HFFc6 (cell line): ENCODE data around the gene MDFIC. TPM values are rescaled to one million over a fixed set of nuclear protein-coding genes. Genes with fewer than 3 reads are reported as not detected.
A peak's percentile ranks its signal among the peaks of the same experiment; 100 is the strongest.

ENCODE experiments used
- DNase-seq: peaks from one replicate; pipeline ENCODE4 v3.0.0-alpha.2; 2018
- H3K27ac Mint-ChIP-seq: 2 replicates; pipeline ENCODE4 v1.8.0; 2020; ENCODE audit warnings: mild to moderate bottlenecking, mixed read lengths
- H3K27me3 Mint-ChIP-seq: 2 replicates; pipeline ENCODE4 v1.8.0; 2021; ENCODE audit warnings: mild to moderate bottlenecking, moderate library complexity, mixed read lengths; ENCODE audit not compliant: insufficient read depth
- H3K36me3 Mint-ChIP-seq: 2 replicates; pipeline ENCODE4 v1.8.0; 2021; ENCODE audit warnings: low read depth, mixed read lengths
- H3K4me1 Mint-ChIP-seq: 2 replicates; pipeline ENCODE4 v1.8.0; 2020; ENCODE audit warnings: low read depth, mixed read lengths
- H3K4me3 Mint-ChIP-seq: 2 replicates; pipeline ENCODE4 v1.8.0; 2020; ENCODE audit warnings: mild to moderate bottlenecking, moderate library complexity, mixed read lengths
- H3K9me3 Mint-ChIP-seq: 2 replicates; pipeline ENCODE4 v1.8.0; 2020; ENCODE audit warnings: mild to moderate bottlenecking, mixed read lengths
- total RNA-seq, 6 experiments: library from RNA; stranded (reverse); fragmentation: NEBNext Ultra II Directional; extraction: Animal tissue kit (Norgen Biotek cat#: 25700); gene quantifications; 2 replicates in 1 of 6; 3 replicates in 5 of 6; pipeline ENCODE4 v1.2.3, GENCODE V29; 2021
- TF ChIP-seq, protein P1 (sequence below): fragments of 200-600 bp; sonication (generic); IDR thresholded peaks from 2 replicates; pipeline ENCODE4 v1.5.0; 2021; ENCODE audit warnings: antibody characterized with exemption, mild to moderate bottlenecking

MDFIC gene
- total RNA-seq, 6 experiments from 2014 or later: 33.3 to 57.9 (median 45.5) TPM

DNA sequence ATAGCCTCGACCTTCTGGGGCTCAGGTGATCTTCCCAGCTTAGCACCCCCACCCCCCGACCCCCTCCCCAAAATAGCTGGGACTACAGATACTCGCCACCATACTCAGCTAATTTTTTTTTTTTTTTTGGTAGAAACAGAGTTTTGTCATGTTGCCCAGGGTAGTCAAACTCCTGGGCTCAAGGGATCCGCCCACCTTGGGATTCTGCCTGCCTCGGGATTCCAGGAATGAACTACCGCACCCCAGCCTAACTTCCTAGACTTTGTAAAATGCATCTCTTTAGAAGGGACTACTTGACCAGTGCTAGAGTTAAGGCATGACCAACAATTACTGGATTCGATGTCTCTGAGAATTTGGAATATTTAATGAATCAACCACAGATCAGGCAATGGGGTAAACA, 85.9 kb downstream of the MDFIC start:
- H3K4me1 Mint-ChIP-seq: peaks cover 58% of the 10 kb centered on the region
- H3K9me3 Mint-ChIP-seq: no peaks in the 10 kb centered on the region
- peak overlapping the region; percentile 52; the same call in 1 of the 2 replicates for H3K27ac Mint-ChIP-seq
- peaks cover 21% of the 10 kb centered on the region for H3K36me3 Mint-ChIP-seq
- H3K4me3 Mint-ChIP-seq: no peak overlapping the region; the same call in 1 of the 2 replicates
- no peaks in the 10 kb centered on the region for H3K27me3 Mint-ChIP-seq
- TF ChIP-seq, protein P1, sequence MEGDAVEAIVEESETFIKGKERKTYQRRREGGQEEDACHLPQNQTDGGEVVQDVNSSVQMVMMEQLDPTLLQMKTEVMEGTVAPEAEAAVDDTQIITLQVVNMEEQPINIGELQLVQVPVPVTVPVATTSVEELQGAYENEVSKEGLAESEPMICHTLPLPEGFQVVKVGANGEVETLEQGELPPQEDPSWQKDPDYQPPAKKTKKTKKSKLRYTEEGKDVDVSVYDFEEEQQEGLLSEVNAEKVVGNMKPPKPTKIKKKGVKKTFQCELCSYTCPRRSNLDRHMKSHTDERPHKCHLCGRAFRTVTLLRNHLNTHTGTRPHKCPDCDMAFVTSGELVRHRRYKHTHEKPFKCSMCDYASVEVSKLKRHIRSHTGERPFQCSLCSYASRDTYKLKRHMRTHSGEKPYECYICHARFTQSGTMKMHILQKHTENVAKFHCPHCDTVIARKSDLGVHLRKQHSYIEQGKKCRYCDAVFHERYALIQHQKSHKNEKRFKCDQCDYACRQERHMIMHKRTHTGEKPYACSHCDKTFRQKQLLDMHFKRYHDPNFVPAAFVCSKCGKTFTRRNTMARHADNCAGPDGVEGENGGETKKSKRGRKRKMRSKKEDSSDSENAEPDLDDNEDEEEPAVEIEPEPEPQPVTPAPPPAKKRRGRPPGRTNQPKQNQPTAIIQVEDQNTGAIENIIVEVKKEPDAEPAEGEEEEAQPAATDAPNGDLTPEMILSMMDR: no peak
- DNase-seq: no peak

DNA sequence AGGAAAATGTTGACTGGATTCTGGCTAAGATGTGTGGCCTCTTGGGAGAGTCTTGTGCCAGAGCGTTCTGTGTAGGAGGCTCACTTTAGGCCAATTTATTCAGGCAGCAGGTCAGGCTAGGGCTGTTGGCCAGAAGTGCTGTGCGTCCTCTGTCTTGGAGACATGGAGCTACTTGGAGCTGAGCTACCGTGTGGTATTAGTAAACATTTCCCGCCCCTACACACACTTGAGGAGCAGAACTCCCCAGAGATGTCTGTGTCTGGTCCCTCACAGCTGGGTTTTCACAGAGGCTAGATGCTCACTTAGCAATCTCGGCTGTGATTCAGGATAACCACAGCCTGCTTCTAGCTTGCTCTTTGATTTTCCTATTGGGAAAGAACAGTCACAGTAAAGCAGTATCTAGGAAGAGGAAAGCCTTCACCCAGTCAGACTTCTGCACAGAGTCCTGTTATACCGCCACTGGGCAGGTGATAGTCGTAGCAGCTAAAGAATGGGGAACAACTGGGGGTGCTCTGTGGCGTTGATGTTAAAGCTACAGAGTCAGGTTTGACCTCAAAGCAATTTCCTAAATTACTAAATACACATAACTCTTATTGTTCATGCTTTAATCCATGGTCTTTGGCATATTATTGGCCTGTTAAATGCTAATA, 86.7 kb downstream of the MDFIC start:
- peaks cover 52% of the 10 kb centered on the region for H3K4me1 Mint-ChIP-seq
- DNase-seq: no peak
- H3K4me3 Mint-ChIP-seq: peak overlapping the region; percentile 68
- H3K9me3 Mint-ChIP-seq: no peaks in the 10 kb centered on the region
- peaks cover 17% of the 10 kb centered on the region for H3K36me3 Mint-ChIP-seq
- H3K27ac Mint-ChIP-seq: peak overlapping the region; percentile 67
- no peaks in the 10 kb centered on the region for H3K27me3 Mint-ChIP-seq
- TF ChIP-seq, protein P1: no peak

DNA sequence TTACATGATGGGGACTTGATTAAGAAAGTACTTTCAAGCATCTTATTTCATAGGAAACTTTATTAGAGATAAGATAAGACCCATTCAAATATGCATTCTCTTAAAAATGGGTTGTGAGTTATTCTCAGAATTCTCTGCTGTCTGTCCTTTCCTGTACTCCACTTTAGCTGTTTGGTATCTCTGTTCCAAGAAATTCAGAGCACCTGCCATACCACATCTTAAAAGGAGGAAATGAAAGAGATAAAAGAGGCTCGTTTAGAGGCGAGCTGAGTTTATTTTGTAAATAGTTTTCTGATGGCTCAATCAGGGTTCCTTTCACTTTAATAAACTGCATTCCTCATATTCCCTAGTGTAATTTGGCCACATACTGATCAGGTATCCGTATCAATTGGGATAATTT, 87.2 kb downstream of the MDFIC start:
- no peak for DNase-seq
- H3K27ac Mint-ChIP-seq: peak overlapping the region; percentile 72
- peak overlapping the region; percentile 68 for H3K4me3 Mint-ChIP-seq
- no peaks in the 10 kb centered on the region for H3K9me3 Mint-ChIP-seq
- H3K4me1 Mint-ChIP-seq: peaks cover 47% of the 10 kb centered on the region
- H3K36me3 Mint-ChIP-seq: peaks cover 21% of the 10 kb centered on the region
- H3K27me3 Mint-ChIP-seq: no peaks in the 10 kb centered on the region
- TF ChIP-seq, protein P1: no peak

DNA sequence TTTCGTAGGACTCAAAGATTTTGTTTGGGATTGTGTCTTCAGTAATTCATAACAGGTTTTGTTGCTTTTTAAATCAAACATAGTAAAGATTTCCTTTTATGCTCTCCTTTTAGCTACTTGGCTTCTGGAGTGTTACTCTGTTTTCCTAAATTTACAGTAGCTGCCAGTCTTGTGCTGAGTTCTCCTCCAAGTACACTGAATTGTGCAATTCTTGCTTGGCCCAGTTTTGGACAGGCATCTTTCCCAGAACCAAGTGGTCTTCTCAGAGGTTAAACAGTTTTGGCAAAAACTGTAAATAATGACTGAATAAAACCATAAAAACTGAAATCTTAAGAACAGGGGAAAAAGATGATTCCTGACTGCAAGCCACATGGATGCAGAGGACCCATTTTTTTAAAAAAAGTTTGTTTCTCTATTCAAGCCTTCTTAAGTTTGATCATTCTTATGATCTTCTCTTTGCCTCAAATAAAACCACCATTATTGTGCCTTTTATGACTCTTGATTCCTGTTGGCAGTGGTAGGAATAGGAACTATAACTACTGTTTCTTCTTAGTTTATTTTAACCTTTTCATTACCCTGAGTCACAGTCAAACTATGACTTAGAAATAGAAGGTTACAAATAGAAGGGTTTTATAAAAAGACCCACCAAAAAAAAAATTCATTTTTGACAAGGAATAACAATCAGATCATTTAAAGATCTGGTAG, 88.0 kb downstream of the MDFIC start:
- TF ChIP-seq, protein P1: no peak
- peak overlapping the region; percentile 72 for H3K27ac Mint-ChIP-seq

DNA sequence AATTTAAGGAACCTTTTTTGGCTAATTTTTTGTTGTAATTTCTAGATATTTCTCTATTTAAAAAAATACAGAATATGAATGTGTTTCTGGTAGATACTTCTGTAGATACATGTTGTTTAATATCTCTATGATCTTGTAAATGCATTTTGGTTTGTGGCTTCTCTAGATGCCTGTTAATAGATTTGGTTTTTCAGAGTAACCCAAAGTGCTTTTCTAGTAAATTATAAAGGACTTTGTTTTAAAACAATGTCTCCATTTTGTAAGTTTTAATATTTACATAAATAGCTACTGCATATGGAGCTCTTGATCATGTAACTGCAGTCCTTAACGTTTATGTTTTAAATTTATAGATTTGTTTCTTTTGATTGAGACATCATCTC, 88.5 kb downstream of the MDFIC start:
- DNase-seq: no peak
- Mint-ChIP-seq H3K4me3 (no peak overlapping the region), H3K27me3 (no peaks in the 10 kb centered on the region), H3K4me1 (peaks cover 52% of the 10 kb centered on the region), H3K27ac (no peak overlapping the region), H3K9me3 (no peaks in the 10 kb centered on the region), H3K36me3 (peaks cover 20% of the 10 kb centered on the region)
- TF ChIP-seq, protein P1: no peak

More for the DNA sequence above, 88.0 kb downstream of the MDFIC start:
- H3K36me3 Mint-ChIP-seq: peaks cover 23% of the 10 kb centered on the region
- H3K4me1 Mint-ChIP-seq: peaks cover 46% of the 10 kb centered on the region
- no peaks in the 10 kb centered on the region for H3K27me3 Mint-ChIP-seq
- H3K4me3 Mint-ChIP-seq: peak overlapping the region; percentile 68
- DNase-seq: no peak
- no peaks in the 10 kb centered on the region for H3K9me3 Mint-ChIP-seq
